Measurements from ENCODE around the gene XRCC1. TPM values are rescaled to one million over a fixed set of nuclear protein-coding genes. Genes with fewer than 3 reads are reported as not detected.

XRCC1 gene
- total RNA-seq, 2 experiments from 2014 or later: 25.1 to 26.2 TPM

DNA sequence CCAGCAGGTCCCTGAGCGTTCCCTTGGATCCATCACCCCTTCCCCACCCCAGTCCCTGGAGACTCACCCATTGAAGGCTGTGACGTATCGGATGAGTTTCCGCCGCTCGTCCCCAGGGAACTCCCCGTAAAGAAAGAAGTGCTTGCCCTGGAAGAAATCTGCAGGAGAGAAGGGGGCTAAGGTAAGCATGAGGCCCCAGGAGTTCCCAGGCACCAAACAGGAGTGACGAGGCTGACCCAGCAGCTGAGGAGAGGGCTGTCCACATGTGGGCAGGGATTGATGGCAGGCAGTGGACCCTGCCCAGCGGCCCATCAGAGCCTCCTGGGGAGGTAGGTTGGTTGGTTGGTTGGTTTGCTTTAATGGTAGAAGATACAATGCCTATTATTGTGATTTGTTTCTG is 31.2 kb downstream of the XRCC1 start:
- H3K36me3 ChIP-seq (ENCODE audit: insufficient read depth, low read length): peaks cover 58% of the 10 kb centered on the region
- TF ChIP-seq, protein P1, sequence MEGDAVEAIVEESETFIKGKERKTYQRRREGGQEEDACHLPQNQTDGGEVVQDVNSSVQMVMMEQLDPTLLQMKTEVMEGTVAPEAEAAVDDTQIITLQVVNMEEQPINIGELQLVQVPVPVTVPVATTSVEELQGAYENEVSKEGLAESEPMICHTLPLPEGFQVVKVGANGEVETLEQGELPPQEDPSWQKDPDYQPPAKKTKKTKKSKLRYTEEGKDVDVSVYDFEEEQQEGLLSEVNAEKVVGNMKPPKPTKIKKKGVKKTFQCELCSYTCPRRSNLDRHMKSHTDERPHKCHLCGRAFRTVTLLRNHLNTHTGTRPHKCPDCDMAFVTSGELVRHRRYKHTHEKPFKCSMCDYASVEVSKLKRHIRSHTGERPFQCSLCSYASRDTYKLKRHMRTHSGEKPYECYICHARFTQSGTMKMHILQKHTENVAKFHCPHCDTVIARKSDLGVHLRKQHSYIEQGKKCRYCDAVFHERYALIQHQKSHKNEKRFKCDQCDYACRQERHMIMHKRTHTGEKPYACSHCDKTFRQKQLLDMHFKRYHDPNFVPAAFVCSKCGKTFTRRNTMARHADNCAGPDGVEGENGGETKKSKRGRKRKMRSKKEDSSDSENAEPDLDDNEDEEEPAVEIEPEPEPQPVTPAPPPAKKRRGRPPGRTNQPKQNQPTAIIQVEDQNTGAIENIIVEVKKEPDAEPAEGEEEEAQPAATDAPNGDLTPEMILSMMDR (IDR thresholded peaks at IDR 0.05): no peak
- H3K4me1 ChIP-seq (ENCODE audit: insufficient read depth, low read length): no peaks in the 10 kb centered on the region
- H3K27ac Mint-ChIP-seq: peak overlapping the region; percentile 14
- H3K4me1 Mint-ChIP-seq (ENCODE audit: low read depth): no peaks in the 10 kb centered on the region
- POLR2A ChIA-PET: no interaction called here
- CTCF ChIA-PET: interaction anchor here (1.6 kb wide), 1 partner anchor 17 kb away, joined by 3 read pairs; no protein-coding TSS in a partner anchor
- H3K27me3 ChIP-seq (ENCODE audit: control insufficient read depth in 1 of 2, insufficient read depth in 2 of 2, low read length in 2 of 2): no peaks in the 10 kb centered on the region
- no peak overlapping the region for H3K27ac ChIP-seq (ENCODE audit: low read depth in 1 of 2, low read length in 2 of 2)
- H3K9me3 ChIP-seq (ENCODE audit: control insufficient read depth in 1 of 2, insufficient read depth in 1 of 2, low read length in 2 of 2): peaks cover 0 to 2% of the 10 kb centered on the region in 2 experiments
- H3K4me3 ChIP-seq (ENCODE audit: low read length): no peak overlapping the region
- H3K36me3 Mint-ChIP-seq (ENCODE audit: low read depth): peaks cover 84% of the 10 kb centered on the region
- intact Hi-C loops (cut with DNase I, micrococcal nuclease): no loop called here
- DNase-seq (no peak), ATAC-seq (ENCODE audit: poor library complexity) (no peak)
- H3K9me3 Mint-ChIP-seq: peaks cover 3% of the 10 kb centered on the region
- no peaks in the 10 kb centered on the region for H3K27me3 Mint-ChIP-seq
- H3K4me3 Mint-ChIP-seq: no peak overlapping the region

DNA sequence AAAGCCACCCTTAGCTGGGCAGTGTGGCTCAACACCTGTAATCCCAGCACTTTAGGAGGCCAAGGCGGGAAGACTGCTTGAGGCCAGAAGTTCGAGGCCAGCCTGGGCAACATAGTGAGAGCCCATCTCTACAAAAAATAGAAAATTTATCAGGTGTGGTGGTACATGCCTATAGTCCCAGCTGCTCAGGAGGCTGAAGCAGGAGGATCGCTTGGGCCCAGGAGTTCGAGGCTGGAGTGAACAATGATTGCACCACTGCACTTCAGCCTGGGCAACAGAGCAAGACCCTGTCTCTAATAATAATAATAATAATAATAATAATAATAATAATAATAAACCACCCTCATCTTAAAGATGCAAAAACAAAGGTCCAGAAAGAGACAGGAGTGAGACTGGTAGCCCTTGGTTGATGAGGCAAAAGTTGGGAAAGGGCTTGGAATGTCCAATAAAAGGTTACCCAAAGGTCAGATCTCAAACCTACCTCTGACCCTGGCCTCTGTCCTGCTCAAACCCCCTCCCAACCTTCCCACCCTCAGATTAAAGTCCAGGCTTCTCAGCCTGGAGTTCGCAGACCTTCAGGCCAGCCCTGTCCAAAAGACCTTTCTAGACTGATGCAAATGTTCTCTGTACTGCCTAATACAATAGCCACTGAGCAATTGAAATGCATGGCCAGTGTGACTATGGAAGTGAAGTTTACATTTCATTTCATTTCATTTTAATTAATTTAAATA is 33.2 kb downstream of the XRCC1 start:
- H3K27ac Mint-ChIP-seq: no peak overlapping the region
- Histone ChIP-seq H3K27ac (ENCODE audit: low read depth in 1 of 2, low read length in 2 of 2) (no peak overlapping the region), H3K4me1 (ENCODE audit: insufficient read depth, low read length) (no peaks in the 10 kb centered on the region), H3K36me3 (ENCODE audit: insufficient read depth, low read length) (peaks cover 67% of the 10 kb centered on the region), H3K4me3 (ENCODE audit: low read length) (no peak overlapping the region), H3K27me3 (ENCODE audit: control insufficient read depth in 1 of 2, insufficient read depth in 2 of 2, low read length in 2 of 2) (no peaks in the 10 kb centered on the region), H3K9me3 (ENCODE audit: control insufficient read depth in 1 of 2, insufficient read depth in 1 of 2, low read length in 2 of 2) (peaks cover 0 to 7% of the 10 kb centered on the region in 2 experiments)
- H3K36me3 Mint-ChIP-seq (ENCODE audit: low read depth): peaks cover 90% of the 10 kb centered on the region
- TF ChIP-seq, protein P1 (IDR thresholded peaks at IDR 0.05): no peak
- H3K4me1 Mint-ChIP-seq (ENCODE audit: low read depth): no peaks in the 10 kb centered on the region
- peaks cover 4% of the 10 kb centered on the region for H3K9me3 Mint-ChIP-seq
- H3K4me3 Mint-ChIP-seq: no peak overlapping the region
- no peak for DNase-seq
- H3K27me3 Mint-ChIP-seq: no peaks in the 10 kb centered on the region
- ATAC-seq (ENCODE audit: poor library complexity): no peak
- CTCF ChIA-PET: no interaction called here
- intact Hi-C loops (cut with DNase I, micrococcal nuclease): no loop called here
- POLR2A ChIA-PET: no interaction called here

DNA sequence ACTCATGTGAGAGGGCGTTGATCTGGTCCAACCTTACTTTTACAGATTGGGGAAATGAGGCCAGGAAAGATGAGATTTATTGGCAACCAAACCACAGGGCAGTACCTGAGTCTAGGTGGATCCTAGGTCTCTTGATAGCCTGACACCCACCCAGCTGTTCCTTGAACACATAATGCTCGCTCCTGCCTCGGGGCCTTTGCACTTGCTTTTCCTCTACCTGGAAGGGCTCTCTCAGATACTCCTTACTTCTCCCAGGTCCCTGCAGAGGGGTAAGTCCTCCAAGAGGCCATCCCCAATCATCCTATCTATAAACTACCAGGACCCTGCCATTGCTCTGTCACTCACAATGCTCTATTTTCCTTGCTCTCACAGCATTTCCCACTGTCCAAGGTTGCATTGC is 34.9 kb downstream of the XRCC1 start:
- ChIA-PET POLR2A (no interaction called here), CTCF (no interaction called here)
- Histone ChIP-seq H3K4me3 (ENCODE audit: low read length) (no peak overlapping the region), H3K4me1 (ENCODE audit: insufficient read depth, low read length) (no peaks in the 10 kb centered on the region), H3K27ac (ENCODE audit: low read depth in 1 of 2, low read length in 2 of 2) (no peak overlapping the region), H3K36me3 (ENCODE audit: insufficient read depth, low read length) (peaks cover 62% of the 10 kb centered on the region), H3K9me3 (ENCODE audit: control insufficient read depth in 1 of 2, insufficient read depth in 1 of 2, low read length in 2 of 2) (peaks cover 0 to 7% of the 10 kb centered on the region in 2 experiments), H3K27me3 (ENCODE audit: control insufficient read depth in 1 of 2, insufficient read depth in 2 of 2, low read length in 2 of 2) (no peaks in the 10 kb centered on the region)
- intact Hi-C loops (cut with DNase I, micrococcal nuclease): no loop called here
- H3K9me3 Mint-ChIP-seq: peaks cover 4% of the 10 kb centered on the region
- ATAC-seq (ENCODE audit: poor library complexity) (no peak), DNase-seq (no peak)
- no peak overlapping the region for H3K27ac Mint-ChIP-seq
- H3K27me3 Mint-ChIP-seq: no peaks in the 10 kb centered on the region
- peaks cover 2% of the 10 kb centered on the region for H3K4me1 Mint-ChIP-seq (ENCODE audit: low read depth)
- TF ChIP-seq, protein P1 (IDR thresholded peaks at IDR 0.05): no peak
- H3K36me3 Mint-ChIP-seq (ENCODE audit: low read depth): peaks cover 77% of the 10 kb centered on the region
- no peak overlapping the region for H3K4me3 Mint-ChIP-seq

All from CD4-positive, alpha-beta T cell (primary cell).